Activated CD4-positive, alpha-beta T cell treated with anti-CD3 and anti-CD28 coated beads, Interleukin-2, amount 50 U/mL, for 16 hours (primary cell): ENCODE measurements around the gene SYPL2.
"Not testable (repeated sequence)": the region's sequence is repeated elsewhere in the genome, so short reads cannot be mapped to it uniquely, and the experiment has no call there.

Experiments used
- DNase-seq: peaks from one replicate; pipeline ENCODE4 v3.0.0-alpha.2; 2020

Gene SYPL2

GRCh38 chr1:109466452-109467300 lies at the start of gene SYPL2:
Gene SYPL2 (plus strand): TSS chr1:109466546. CDS start chr1:109466844, 298 bp downstream.
- DNase-seq = no peak

DNA sequence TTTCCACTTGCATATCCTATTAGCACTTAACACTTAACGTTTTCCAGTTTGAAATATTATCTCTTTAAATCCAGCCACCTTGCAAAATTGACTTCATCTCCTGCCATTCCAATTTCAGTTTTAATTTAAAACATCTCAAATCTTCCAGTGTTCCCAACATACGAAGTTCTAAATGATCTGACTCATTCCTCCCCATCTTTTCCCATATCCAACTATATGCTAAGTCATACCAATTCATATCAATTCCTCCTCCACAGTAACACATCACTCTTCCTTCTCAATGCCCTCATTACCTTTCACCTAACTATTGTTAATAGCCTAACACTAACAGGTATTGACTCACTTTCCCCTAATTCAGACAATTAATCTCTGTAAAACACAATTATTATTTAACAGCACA lies 42.8 kb upstream of the SYPL2 start:
- DNase-seq = no peak

GRCh38 chr1:109425391-109426280 lies 40.7 kb upstream of the SYPL2 start:
- peak; percentile 75 for DNase-seq

DNA sequence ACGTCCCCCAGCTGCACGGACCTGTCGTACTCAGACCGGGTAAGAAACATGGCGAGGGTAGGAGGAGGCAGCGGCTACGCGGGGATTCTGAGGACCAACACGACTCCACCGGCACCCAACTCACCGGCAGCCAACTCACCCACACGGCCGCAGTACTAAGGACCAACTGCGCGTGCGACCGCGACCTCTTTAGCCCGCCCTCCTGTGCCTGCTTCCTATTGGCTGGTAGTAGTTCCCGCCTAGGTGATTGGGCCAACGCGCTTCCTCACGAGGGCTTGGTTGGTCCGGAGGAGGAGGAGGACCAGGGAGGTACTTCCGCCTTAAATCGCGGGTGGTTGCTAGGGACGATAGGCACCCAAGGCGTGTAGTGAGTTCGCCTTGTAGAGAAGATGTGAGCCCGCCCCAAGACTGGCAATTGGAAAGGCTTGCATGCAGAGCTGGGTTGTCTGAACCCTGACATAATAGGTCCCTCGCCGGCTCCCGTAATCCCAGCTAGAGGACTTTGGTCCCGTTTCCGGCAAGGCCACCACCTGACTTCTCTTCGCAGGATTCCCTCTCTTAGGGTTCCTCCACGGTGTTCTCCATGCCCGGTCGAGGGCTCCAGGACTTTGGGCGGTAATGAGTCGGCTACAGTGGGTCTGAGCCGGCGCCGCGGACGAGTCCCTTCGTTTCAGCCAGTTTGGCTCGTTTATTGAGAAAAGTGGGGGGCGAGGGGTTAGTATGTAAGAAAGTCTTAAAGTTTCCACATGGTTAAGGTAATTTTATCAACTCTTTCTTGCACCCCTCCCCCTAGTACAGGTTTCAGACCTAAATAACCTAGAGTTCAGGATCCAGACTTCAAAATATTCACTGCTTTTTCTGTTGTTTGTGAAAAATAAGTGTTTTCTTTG lies 39.8 kb upstream of the SYPL2 start, which contains the start of gene PSMA5:
Gene PSMA5, minus strand, starts transcription at position 168 of the 890 bp plus-strand sequence. Its CDS starts 118 bp downstream, at position 50.
- peak; percentile 99 for DNase-seq

- DNase-seq = no peak
These were observed 39.2 kb upstream of the SYPL2 start for GRCh38 chr1:109427171-109427467.

DNA sequence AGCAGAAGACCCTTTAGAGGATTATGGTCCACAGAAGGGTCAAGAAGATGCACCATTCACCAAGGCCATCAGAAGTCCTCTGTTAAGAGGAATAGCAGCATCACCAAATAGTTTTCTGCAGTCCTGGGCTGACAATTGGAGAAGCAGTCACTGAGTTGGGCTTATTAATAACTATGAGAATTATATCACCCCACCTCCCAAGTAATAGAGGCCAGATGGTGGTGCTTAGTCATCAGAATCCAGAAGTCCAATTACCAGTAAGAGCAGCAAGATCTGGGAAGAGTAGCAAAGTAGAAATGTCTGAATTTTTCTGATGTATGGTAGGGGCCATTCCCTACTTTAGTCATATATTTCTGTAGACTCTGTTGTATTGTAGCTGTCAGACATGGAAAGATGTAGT lies 34.0 kb upstream of the SYPL2 start:
- no peak for DNase-seq

DNA sequence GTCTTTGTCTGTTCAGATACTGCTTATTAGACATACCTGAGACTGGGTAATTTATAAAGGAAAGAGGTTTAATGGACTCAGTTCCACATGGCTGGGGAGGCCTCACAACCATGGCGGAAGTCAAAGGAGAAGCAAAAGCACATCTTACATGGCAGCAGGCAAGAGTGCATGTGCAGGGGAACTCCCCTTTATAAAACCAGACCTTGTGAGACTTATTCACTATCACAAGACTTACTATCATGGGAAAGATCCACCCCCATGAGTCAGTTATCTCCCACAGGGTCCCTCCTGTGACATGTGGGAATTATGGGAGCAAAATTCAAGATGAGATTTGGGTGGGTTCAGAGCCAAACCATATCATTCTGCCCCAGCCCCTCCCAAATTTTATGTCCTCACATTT lies 33.0 kb upstream of the SYPL2 start:
- no peak for DNase-seq

- no peak for DNase-seq
These were observed 31.9 kb upstream of the SYPL2 start for GRCh38 chr1:109434484-109434883.

GRCh38 chr1:109438798-109439297 lies 27.5 kb upstream of the SYPL2 start:
- DNase-seq = no peak

DNA sequence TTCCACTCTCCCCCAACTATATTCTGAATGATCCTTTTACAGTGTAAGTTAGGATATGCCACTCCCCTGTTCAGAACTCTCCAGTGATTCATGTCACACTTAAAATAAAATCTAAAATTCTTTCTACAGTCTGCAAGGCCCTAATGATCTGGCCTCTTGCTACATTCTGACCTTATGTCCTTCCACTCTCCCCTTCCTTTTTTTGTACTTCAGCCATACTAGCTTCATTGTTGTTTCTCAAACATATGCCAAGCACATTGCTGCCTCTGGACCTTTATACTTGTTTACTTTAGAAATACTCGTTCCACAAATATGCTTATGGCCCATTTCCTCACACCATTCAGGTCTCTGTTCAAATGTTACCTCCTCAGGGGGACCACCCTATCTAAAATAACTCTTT lies 25.3 kb upstream of the SYPL2 start:
- DNase-seq = no peak

- DNase-seq = no peak
These were observed 22.9 kb upstream of the SYPL2 start for GRCh38 chr1:109443476-109443875.

GRCh38 chr1:109444346-109444745 lies 22.0 kb upstream of the SYPL2 start:
- no peak for DNase-seq

DNA sequence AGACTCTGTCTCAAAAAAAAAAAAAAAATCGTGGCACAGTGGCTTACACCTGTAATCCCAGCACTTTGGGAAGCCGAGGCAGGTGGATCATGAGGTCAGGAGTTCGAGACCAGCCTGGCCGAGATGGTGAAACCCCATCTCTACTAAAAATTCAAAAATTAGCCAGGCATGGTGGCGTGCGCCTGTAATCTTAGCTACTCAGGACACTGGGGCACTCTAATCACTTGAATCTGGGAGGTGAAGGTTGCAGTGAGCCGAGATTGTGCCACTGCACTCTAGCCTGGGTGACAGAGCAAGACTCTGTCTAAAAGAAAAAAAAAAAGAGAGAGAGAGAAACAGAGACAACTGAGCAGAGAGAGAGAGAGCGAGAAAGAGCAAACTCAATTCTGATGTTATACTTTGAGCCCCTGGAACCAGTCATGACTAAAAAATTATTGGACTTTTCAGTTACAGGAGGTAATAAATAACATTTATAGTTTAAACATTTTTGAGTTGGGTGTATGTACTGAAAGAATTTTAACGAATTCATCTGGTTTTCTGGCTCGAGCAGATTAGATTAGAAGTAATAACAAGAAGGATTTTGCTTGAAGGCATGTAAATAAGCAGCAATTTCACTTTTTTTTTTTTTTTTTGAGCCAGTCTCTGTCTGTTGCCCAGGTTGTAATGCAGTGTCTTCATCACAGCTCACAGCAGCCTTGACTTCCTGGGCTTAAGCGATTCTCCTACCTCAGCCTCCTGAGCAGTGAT lies 20.2 kb upstream of the SYPL2 start:
- DNase-seq = not testable (repeated sequence)

DNA sequence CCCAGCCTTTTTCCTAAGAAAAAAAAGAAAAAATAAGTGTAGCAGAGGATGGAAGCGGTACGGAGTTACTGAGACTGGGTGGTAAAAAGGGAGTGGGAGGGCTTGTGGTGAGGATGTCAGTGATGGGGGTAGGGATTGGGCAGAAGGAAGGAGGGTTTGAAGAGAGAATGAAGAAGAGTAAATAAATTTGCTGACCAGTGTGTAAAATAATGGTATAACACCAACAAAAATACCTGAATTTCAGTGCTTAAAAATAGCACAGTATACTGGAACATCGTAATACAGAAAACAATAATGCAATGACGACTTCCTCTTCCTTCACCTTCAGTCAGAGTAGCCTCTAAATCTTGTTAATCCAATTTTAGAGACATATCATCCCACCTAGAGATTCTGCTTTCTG lies 18.8 kb upstream of the SYPL2 start:
- no peak for DNase-seq

- no peak for DNase-seq
These were observed 11.7 kb upstream of the SYPL2 start for GRCh38 chr1:109454497-109455133.

- no peak for DNase-seq
These were observed 8.5 kb upstream of the SYPL2 start for GRCh38 chr1:109457819-109458218.

GRCh38 chr1:109466125-109466451 lies 258 bp upstream of the SYPL2 start:
- DNase-seq = no peak

DNA sequence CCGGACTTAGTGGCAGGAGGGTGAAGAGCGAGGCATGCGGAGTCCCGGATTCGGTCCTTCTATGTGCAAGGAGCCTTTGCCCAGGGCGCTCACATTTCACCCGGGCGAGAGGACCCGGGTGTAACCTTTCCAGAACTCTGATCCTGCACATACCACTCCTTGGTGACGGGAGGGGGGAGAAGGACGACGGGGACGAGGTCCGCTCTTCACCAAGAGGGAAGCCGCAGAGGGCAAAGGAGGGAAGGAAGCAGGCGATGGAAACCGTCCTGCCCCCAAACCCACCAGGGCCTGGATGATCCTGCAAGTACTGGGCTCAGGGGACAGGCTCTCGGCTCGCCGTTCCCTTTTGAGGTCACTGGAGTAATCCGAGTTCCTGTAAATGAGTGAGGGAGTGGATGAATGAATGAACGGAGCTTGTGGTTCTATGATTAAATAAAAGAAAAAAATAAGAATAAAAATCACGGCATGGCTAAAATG lies 993 bp downstream of the SYPL2 start:
- no peak for DNase-seq

- no peak for DNase-seq
These were observed 1.7 kb downstream of the SYPL2 start for GRCh38 chr1:109468061-109468460.

DNA sequence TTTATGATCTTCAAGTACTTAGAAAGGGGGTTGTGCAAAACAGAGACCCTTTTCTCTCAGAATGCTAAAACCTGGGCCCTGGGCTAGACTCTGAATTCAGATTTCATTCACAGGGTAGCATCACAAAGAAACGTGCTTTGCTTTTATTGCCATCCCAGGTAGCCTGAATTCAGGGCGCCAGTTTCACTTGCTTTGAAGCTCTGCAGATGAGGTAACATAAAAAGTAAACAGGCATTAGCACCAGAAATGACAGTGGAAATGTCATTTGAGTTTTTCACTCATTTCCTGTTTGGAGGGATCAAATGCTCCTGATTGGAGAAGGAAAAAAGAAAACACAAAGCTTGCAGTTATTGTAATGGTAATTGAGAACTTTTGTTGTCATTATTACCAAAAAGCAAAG lies 2.6 kb downstream of the SYPL2 start:
- no peak for DNase-seq

DNA sequence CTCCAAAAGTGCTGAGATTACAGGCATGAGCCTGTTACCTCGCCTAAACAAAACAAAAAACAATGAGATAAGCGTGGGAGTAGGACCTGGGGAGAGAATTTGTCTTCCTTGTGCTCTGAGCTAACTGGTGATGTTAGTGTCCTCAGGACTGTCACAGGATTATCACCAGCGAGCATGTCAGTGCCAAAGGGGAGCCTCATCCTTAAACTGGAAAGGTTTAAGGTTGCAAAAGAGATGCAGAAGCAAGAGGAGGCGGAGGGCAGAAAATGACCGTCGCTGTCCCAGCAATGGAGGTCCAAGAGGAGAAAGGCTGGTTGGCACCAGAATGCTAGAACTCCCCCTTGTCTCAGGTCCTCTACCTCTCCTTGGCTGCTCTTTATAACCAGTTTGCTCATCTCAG lies 3.9 kb downstream of the SYPL2 start:
- DNase-seq = no peak

DNA sequence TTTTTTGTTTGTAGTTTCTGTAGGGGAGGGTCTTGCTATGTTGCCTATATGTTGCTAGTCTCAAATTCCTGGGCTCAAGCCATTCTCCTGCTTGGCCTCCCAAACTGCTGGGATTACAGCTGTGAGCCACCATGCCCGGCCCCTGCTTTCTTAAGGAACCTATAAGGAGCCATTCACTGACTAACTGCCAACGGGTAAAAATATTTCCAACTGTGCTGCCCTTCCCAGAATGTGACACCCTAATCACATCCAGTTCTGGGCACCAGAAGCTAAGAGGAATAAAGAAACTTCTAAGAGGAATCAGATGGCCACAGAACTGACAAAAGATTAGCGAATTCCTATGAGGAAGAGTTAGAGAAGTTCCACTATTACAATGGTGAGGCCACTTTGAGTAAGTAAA lies 6.4 kb downstream of the SYPL2 start:
- DNase-seq = no peak
